Uterus (tissue), 4 donors: ENCODE results near the gene APOC3. TPM values are rescaled to one million over a fixed set of nuclear protein-coding genes. Genes with fewer than 3 reads are reported as not detected.
A peak's percentile ranks its signal among the peaks of the same experiment; 100 is the strongest.

Source experiments
- DNase-seq, 2 donors: peaks; one replicate each; pipeline ENCODE4 v3.0.0-alpha.2; 2019 to 2020
- H3K27ac ChIP-seq, 2 donors: fragments of 200-600 bp; sonication (generic); 1 replicate in 1 of 2; 2 replicates in 1 of 2; pipeline ENCODE4 v1.5.1; 2016 to 2018
- H3K27me3 ChIP-seq, 2 donors: fragments of 200-600 bp; sonication (generic); one replicate each; pipeline ENCODE4 v1.5.1; 2018 to 2019; ENCODE audit warnings: control low read depth in 1 of 2
- H3K36me3 ChIP-seq, 2 donors: fragments of 200-600 bp; sonication (generic); one replicate each; pipeline ENCODE4 v1.5.1; 2019; ENCODE audit warnings: control low read depth in 1 of 2
- H3K4me1 ChIP-seq, 2 donors: fragments of 200-600 bp; sonication (generic); one replicate each; pipeline ENCODE4 v1.5.1; 2018 to 2019; ENCODE audit warnings: control low read depth in 1 of 2
- H3K4me3 ChIP-seq, 2 donors: fragments of 200-600 bp; sonication (generic); 1 replicate in 1 of 2; 2 replicates in 1 of 2; pipeline ENCODE4 v1.5.1; 2018 to 2019; ENCODE audit warnings: mild to moderate bottlenecking in 1 of 2
- H3K9me3 ChIP-seq, 2 donors: fragments of 200-600 bp; sonication (generic); one replicate each; pipeline ENCODE4 v1.5.1; 2019; ENCODE audit warnings: control low read depth in 1 of 2
- POLR2A ChIP-seq, 2 donors: fragments of 450-650 bp; IDR thresholded peaks; one replicate each; pipeline ENCODE4 v1.6.1; 2016; ENCODE audit warnings: antibody characterized with exemption in 2 of 2, mild to moderate bottlenecking in 1 of 2, moderate library complexity in 1 of 2
- intact Hi-C: fragments of 100-400 bp; cut with DNase I; formaldehyde crosslinking; loops from one replicate; pipeline ENCODE4 v1.15.1; 2023; ENCODE audit warnings: low total_unique reads
- total RNA-seq, 4 donors: library from RNA; depleted of rRNA in 3 of 4; stranded (reverse); fragments of >200 nt in 3 of 4; gene quantifications; one replicate each; pipeline versions ENCODE4 v1.1.0 to v1.2.4, GENCODE V29; 2014 to 2023
- TF ChIP-seq, protein P1 (sequence below), 4 experiments: fragments of 200-600 bp in 2 of 4; fragments of 450-650 bp in 2 of 4; sonication (generic) in 2 of 4; IDR thresholded peaks; one replicate each; pipeline ENCODE4 v1.5.1; 2016 to 2019; ENCODE audit warnings: antibody characterized with exemption in 4 of 4, mild to moderate bottlenecking in 2 of 4, moderate library complexity in 1 of 4
- donor health status: DM: yes; HTN: yes; CAD: no.

APOC3 gene
- total RNA-seq, 4 donors from 2014 or later: 1.2 TPM; not detected in 3

DNA sequence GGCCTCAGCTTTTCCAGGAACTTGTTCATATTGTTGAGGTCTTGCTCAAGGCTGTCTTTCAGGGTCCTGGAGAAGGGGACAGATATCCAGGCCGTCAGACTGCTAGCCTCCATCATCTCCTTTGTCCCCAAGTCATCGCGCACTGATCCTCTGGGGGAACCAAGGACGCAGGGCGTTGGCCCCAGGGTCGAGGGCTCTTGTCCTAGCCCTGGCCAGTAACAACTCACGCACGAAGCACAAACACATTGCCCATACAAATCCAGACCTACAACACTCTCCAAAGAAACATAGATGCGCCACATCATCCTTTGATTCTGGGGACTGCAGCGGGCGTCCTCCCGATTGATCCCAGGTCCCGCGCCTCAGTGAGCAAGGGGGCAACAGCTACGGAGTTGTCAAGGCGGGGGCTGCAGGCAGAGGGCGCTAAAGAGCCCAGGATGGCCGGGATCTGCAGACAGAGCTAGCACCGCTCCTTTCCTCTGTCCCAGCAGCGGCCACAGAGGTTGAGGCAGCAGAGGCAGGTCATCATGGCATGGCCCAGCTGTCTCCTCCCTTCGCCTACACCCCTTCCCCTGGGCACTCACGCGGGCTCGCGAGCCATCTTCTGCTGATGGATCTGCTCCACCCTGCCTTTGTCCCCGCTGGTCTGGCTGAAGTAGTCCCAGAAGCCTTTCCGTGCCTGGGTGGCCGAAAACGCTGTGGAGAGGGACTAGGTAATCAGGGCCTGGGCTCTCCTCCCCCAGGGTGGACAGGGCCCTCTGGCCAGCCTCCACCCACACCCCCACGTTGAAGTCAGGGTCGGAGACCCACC lies 38.5 kb upstream of the APOC3 start:
- Histone ChIP-seq H3K9me3 (no peaks in the 10 kb centered on the region), H3K27ac (no peak overlapping the region), H3K4me1 (peaks cover 7 to 10% of the 10 kb centered on the region in 2 donors), H3K27me3 (no peaks in the 10 kb centered on the region), H3K36me3 (no peaks in the 10 kb centered on the region), H3K4me3 (no peak overlapping the region)
- DNase-seq: peak; percentile 64 to 69
- no peak for TF ChIP-seq POLR2A (IDR thresholded peaks at IDR 0.05)
- TF ChIP-seq, protein P1, sequence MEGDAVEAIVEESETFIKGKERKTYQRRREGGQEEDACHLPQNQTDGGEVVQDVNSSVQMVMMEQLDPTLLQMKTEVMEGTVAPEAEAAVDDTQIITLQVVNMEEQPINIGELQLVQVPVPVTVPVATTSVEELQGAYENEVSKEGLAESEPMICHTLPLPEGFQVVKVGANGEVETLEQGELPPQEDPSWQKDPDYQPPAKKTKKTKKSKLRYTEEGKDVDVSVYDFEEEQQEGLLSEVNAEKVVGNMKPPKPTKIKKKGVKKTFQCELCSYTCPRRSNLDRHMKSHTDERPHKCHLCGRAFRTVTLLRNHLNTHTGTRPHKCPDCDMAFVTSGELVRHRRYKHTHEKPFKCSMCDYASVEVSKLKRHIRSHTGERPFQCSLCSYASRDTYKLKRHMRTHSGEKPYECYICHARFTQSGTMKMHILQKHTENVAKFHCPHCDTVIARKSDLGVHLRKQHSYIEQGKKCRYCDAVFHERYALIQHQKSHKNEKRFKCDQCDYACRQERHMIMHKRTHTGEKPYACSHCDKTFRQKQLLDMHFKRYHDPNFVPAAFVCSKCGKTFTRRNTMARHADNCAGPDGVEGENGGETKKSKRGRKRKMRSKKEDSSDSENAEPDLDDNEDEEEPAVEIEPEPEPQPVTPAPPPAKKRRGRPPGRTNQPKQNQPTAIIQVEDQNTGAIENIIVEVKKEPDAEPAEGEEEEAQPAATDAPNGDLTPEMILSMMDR (IDR thresholded peaks at IDR 0.05): peak; percentile 78 to 90 (median 80)
- intact Hi-C loops: loop anchor here (10.0 kb wide), 1 partner anchor 434 kb away; no protein-coding TSS in a partner anchor

DNA sequence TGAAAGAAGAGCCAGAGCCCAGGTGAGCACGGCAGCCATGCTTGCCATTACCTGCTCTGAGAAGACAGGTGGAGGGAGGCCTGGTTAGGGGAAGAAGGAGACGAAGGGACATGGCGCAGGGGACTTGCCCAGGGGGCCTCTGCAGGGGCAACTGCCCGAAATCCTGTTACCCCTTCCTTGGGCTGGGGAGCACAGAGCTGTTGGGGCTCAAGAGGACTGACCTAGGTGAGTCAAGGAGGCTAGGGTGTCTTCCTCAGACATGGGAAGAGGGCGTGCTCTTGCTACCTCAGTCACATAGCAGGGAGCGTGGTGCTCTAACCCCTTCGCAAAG lies 37.9 kb upstream of the APOC3 start, which contains the start of gene APOA5:
Gene APOA5 (minus strand): TSS at position 67 of the 331 bp plus-strand sequence. CDS start 19 bp downstream, at position 48.
- Histone ChIP-seq H3K36me3 (no peaks in the 10 kb centered on the region), H3K4me3 (no peak within 1 kb of the TSS), H3K27me3 (no peaks in the 10 kb centered on the region), H3K9me3 (no peaks in the 10 kb centered on the region), H3K27ac (no peak within 1 kb of the TSS), H3K4me1 (peaks cover 4% of the 10 kb centered on the region in 2 donors)
- intact Hi-C loops: loop anchor here (10.0 kb wide), 1 partner anchor 433 kb away; no protein-coding TSS in a partner anchor
- TF ChIP-seq, protein P1 (IDR thresholded peaks at IDR 0.05): no peak
- no peak for TF ChIP-seq POLR2A (IDR thresholded peaks at IDR 0.05)
- DNase-seq: no peak

DNA sequence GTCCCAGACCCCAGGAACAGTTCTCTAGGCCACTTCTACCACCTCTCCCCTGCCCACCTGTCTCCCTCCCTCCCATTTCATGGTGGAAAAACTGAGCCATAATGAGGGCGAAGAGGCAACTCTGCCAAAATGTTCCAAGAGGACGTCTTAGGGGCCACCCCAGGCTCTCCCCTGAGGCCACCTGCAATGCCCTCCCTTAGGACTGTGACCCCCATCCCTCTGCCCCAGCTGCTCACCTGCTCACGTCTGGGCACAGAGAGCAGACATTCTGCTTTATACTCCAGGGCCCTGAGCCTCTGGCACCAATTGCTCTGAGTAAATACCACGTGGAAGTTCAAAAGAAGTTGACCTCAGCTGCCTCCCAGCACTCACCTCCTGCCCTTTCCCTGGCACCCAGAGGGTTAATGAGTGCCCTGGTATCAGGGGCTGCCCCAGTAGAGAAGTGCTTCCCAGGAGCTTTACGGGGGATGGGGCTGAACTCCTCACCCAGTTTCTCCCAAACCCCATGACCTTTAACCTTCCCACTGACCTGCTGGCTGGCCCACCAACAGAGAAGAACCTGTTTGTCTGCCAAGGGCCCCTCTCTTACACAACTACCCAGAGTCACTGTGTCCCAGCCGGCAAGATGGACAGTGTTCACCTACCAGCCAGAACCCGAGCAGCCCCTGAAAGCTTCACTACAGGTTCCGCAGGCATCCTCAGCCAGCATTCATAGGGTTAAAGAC lies 37.4 kb upstream of the APOC3 start:
- H3K27me3 ChIP-seq: no peaks in the 10 kb centered on the region
- no peaks in the 10 kb centered on the region for H3K9me3 ChIP-seq
- no peak overlapping the region for H3K4me3 ChIP-seq
- intact Hi-C loops: loop anchor here (10.0 kb wide), 1 partner anchor 432 kb away; no protein-coding TSS in a partner anchor
- no peak for TF ChIP-seq POLR2A (IDR thresholded peaks at IDR 0.05)
- TF ChIP-seq, protein P1 (IDR thresholded peaks at IDR 0.05): no peak
- no peak for DNase-seq
- no peaks in the 10 kb centered on the region for H3K36me3 ChIP-seq
- no peaks in the 10 kb centered on the region for H3K4me1 ChIP-seq
- H3K27ac ChIP-seq: no peak overlapping the region

DNA sequence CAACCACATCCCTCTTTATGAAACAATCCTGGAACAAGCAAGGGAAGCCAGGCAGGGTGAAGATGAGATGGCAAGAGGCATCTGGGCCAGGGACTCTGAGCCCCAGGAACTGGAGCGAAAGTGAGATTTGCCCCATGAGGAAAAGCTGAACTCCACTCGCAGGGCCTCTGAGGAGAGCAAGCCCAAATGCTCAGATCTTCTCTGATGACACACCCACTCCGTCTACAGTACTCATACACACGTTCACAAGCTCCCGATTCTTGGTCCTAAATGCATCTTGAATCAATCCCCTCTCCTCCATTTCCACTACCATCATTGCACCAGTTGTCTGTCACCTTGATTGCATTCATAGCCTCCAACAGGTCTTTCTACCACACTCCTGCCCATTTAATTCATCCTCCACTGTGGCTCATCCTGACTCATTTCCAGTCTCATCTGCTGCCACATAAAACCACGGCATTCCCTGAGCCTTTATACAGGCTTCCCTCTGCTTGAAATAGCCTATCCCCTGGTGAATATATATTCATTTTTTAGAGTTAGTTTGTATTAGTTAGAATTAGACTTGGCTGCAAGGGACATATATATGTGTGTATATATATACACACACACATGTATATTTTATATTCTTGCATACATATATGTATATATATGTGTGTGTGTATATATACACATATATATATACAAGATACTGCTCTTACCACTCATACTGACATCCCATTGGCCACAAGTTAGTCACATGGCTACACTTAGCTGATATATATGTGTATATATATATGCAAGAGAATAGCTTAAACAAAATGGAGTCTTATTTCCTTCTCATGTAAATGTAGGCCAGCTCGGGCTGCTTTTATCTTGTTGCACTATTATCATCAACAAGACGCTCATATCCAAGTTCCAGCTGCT lies 36.6 kb upstream of the APOC3 start:
- TF ChIP-seq, protein P1 (IDR thresholded peaks at IDR 0.05): no peak
- no peak for TF ChIP-seq POLR2A (IDR thresholded peaks at IDR 0.05)
- Histone ChIP-seq H3K27me3 (no peaks in the 10 kb centered on the region), H3K4me1 (no peaks in the 10 kb centered on the region), H3K9me3 (no peaks in the 10 kb centered on the region), H3K4me3 (no peak overlapping the region), H3K27ac (no peak overlapping the region), H3K36me3 (no peaks in the 10 kb centered on the region)
- no peak for DNase-seq
- intact Hi-C loops: loop anchor here (10.0 kb wide), 1 partner anchor 432 kb away; no protein-coding TSS in a partner anchor
